ENCODE measurements around the gene MRPL52. TPM values are rescaled to one million over a fixed set of nuclear protein-coding genes. Genes with fewer than 3 reads are reported as not detected.

The MRPL52 gene
- total and polyA plus RNA-seq, 2 of the 13 experiments (the other 11 are each of a cell fraction or from before 2014, with no cell fraction given) = 118 to 329 TPM

DNA sequence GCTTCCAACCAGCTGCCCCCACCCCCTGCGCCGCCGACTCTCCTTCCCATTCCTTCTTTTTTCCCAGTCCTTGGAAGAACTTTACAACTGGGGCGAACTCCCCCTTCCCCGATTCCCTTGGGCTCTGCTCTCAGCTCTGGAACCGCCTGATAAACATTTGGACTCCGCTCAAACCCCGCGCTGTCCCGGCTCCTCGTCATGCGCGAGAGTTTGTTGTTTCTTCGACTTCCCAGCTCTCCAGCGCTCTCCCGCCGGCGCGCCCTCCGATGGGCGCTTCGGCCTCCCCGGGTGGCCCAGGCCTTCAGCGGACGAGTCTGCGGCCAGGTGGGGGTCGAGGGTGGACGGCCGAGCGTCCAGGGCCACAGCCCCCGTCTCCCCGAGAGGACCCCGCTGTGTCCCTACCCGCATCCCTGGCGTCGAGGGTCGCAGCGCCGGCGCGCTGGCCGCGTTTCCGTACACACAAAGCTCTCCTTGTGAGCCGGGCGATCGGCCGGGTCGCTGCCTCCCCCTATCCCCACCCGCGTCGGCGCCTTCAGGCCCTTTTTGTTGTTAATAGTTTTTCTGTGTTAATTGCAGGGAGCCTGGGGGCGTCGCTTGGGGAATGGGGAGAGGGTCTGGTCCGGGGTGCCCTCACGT is 7.5 kb downstream of the MRPL52 start (continued):
- TF ChIP-seq, protein P1, sequence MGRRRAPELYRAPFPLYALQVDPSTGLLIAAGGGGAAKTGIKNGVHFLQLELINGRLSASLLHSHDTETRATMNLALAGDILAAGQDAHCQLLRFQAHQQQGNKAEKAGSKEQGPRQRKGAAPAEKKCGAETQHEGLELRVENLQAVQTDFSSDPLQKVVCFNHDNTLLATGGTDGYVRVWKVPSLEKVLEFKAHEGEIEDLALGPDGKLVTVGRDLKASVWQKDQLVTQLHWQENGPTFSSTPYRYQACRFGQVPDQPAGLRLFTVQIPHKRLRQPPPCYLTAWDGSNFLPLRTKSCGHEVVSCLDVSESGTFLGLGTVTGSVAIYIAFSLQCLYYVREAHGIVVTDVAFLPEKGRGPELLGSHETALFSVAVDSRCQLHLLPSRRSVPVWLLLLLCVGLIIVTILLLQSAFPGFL (CRISPR knock-in tag; IDR thresholded peaks at IDR 0.05) = no peak
- TF ChIP-seq MIER2 (CRISPR knock-in tag; IDR thresholded peaks at IDR 0.05) (no peak), HNRNPLL (IDR thresholded peaks at IDR 0.05; ENCODE audit: low read depth, low read length, poor library complexity, severe bottlenecking) (peak; percentile 59), MIER3 (CRISPR knock-in tag; IDR thresholded peaks at IDR 0.05; ENCODE audit: borderline replicate concordance) (no peak), CBX2 (IDR thresholded peaks at IDR 0.05; ENCODE audit: low read depth, low read length) (no peak), CBX2 (CRISPR knock-in tag; IDR thresholded peaks at IDR 0.05; ENCODE audit: low read depth) (0 out of 2 replicates have a peak, but pooled peaks have one; percentile 48), EEA1 (CRISPR knock-in tag; IDR thresholded peaks at IDR 0.05; ENCODE audit: borderline replicate concordance) (no peak; the same call in 1 of the 2 replicates), ZFP36L2 (CRISPR knock-in tag; IDR thresholded peaks at IDR 0.05) (no peak), NKX3-1 (CRISPR knock-in tag; IDR thresholded peaks at IDR 0.05) (0 out of 2 replicates have a peak, but pooled peaks have one; percentile 23), TMF1 (CRISPR knock-in tag; IDR thresholded peaks at IDR 0.05; ENCODE audit: low read depth) (no peak; the same call in 1 of the 2 replicates), MZF1 (CRISPR knock-in tag; IDR thresholded peaks at IDR 0.05; ENCODE audit: borderline replicate concordance) (no peak; the same call in 1 of the 2 replicates), NCOR1 (IDR thresholded peaks at IDR 0.05; ENCODE audit: borderline replicate concordance, low read length) (no peak), ZBTB3 (CRISPR knock-in tag; IDR thresholded peaks at IDR 0.05; ENCODE audit: borderline replicate concordance, low read depth) (no peak), GFI1 (CRISPR knock-in tag; IDR thresholded peaks at IDR 0.05; ENCODE audit: borderline replicate concordance) (no peak; the same call in 1 of the 2 replicates), ZBTB38 (CRISPR knock-in tag; IDR thresholded peaks at IDR 0.05) (0 out of 2 replicates have a peak, but pooled peaks have one; percentile 10), CAMTA2 (CRISPR knock-in tag; IDR thresholded peaks at IDR 0.05; ENCODE audit: borderline replicate concordance) (no peak; the same call in 1 of the 2 replicates), JUND (CRISPR knock-in tag; IDR thresholded peaks at IDR 0.05) (no peak), KDM4B (CRISPR knock-in tag; IDR thresholded peaks at IDR 0.05) (peak; percentile 66; the same call in 1 of the 2 replicates), PRPF4 (IDR thresholded peaks at IDR 0.05; ENCODE audit: low read depth, low read length, poor library complexity, severe bottlenecking) (no peak), IRX3 (CRISPR knock-in tag; IDR thresholded peaks at IDR 0.05; ENCODE audit: borderline replicate concordance, low read depth) (no peak), MAFF (IDR thresholded peaks at IDR 0.05; ENCODE audit: low read depth, low read length) (no peak), ERF (CRISPR knock-in tag; IDR thresholded peaks at IDR 0.05) (no peak)
- TF ChIP-seq, protein P2, sequence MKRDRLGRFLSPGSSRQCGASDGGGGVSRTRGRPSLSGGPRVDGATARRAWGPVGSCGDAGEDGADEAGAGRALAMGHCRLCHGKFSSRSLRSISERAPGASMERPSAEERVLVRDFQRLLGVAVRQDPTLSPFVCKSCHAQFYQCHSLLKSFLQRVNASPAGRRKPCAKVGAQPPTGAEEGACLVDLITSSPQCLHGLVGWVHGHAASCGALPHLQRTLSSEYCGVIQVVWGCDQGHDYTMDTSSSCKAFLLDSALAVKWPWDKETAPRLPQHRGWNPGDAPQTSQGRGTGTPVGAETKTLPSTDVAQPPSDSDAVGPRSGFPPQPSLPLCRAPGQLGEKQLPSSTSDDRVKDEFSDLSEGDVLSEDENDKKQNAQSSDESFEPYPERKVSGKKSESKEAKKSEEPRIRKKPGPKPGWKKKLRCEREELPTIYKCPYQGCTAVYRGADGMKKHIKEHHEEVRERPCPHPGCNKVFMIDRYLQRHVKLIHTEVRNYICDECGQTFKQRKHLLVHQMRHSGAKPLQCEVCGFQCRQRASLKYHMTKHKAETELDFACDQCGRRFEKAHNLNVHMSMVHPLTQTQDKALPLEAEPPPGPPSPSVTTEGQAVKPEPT (CRISPR knock-in tag; IDR thresholded peaks at IDR 0.05; ENCODE audit: low read depth) = no peak; the same call in 1 of the 2 replicates
- TF ChIP-seq, protein P3, sequence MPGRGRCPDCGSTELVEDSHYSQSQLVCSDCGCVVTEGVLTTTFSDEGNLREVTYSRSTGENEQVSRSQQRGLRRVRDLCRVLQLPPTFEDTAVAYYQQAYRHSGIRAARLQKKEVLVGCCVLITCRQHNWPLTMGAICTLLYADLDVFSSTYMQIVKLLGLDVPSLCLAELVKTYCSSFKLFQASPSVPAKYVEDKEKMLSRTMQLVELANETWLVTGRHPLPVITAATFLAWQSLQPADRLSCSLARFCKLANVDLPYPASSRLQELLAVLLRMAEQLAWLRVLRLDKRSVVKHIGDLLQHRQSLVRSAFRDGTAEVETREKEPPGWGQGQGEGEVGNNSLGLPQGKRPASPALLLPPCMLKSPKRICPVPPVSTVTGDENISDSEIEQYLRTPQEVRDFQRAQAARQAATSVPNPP (CRISPR knock-in tag; IDR thresholded peaks at IDR 0.05) = no peak; the same call in none of the 2 replicates
- TF ChIP-seq, protein P4, sequence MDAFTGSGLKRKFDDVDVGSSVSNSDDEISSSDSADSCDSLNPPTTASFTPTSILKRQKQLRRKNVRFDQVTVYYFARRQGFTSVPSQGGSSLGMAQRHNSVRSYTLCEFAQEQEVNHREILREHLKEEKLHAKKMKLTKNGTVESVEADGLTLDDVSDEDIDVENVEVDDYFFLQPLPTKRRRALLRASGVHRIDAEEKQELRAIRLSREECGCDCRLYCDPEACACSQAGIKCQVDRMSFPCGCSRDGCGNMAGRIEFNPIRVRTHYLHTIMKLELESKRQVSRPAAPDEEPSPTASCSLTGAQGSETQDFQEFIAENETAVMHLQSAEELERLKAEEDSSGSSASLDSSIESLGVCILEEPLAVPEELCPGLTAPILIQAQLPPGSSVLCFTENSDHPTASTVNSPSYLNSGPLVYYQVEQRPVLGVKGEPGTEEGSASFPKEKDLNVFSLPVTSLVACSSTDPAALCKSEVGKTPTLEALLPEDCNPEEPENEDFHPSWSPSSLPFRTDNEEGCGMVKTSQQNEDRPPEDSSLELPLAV (CRISPR knock-in tag; conservative IDR thresholded peaks at IDR 0.05; ENCODE audit: low read depth) = no peak

Data from HepG2 (cell line).